ENCODE results near the gene PCDH15.

Gene PCDH15

GRCh38 chr10:53843736-53844362, 957.2 kb downstream of the PCDH15 start:
- DNase-seq (ENCODE audit: low spot score), result no peak

- no peak for DNase-seq (ENCODE audit: low spot score)
Observed at GRCh38 chr10:53841483-53842145, 959.4 kb downstream of the PCDH15 start.

DNA sequence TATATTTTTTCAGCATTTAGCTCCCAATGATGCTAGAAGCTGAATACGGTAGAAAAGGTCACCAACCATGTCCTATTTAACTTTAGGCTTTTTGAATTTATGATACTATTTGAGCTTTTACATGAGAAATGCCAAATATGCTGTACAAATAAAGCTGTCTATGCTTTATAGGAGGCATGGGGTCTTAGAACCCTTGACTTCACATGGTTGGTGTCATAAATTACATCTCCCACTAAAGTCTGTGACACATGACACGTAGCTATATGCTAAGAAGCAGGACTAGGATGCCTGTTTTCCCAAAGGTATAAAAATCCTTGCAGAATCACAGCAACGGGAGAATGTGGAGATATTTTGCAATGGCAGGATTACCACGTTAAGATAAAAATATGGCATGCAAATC, 960.4 kb downstream of the PCDH15 start:
- no peak for DNase-seq (ENCODE audit: low spot score)

DNA sequence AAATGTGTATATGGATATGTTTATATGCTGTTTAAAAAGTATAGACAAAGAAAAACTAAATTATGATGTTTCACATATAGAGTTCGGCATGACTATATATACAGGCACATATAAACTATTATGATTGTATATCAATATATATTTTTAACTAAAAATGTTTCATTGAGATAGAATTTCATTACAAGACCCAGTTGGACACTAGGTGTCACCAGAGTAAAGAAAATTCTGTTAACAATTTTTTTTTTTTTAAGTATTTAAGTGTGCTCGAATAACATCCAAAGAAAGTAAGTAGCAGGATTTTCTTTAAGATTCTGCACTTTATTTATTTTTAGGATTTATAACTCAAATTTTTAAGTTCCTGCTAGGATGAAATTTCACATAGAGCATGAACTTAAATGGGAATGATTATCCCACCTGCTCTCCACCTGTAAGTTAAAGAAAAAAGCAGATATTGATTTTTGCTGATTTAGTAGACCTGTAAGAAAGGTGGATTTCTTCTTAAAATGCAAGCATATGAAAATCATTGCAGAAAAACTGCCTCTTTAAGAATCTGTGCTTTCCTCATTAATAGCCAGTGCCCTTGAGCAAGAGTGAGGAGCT, 961.5 kb downstream of the PCDH15 start:
- no peak for DNase-seq (ENCODE audit: low spot score)

DNA sequence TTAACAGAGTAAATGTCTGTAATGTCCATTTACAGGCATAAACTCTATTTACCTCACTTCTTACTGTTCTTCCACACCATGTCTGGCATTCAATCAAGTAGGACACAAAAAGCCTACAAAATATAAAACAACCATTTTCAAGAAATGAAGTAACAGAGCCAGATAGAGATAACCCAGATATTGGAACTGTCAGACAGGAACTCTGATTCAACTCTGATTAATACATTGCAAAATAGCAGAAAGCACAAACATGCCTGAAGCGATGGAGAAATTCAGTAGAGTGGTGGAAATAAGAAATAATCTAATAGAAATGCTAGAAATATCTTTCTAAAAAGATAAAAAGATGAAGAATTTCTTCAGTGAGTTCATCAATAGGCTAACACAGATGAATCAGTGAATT, 964.4 kb downstream of the PCDH15 start:
- no peak for DNase-seq (ENCODE audit: low spot score)

DNA sequence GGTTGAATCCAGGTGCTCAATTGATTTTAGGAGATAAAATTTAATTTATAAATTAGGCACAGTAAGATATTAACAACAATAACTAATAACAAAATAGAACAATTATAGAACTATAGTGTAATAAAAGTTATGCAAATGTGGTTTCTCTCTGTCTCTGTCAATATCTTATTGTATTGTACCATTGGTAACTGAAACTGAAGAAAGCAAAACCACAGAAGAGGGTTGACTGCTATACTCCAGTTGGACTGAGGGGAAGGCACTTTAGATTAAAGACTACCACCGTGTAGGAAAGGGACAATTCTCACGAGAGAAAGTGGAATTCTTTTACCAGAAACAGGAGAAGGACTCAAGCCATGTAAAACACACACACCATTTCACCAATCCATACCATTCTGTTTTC, 967.1 kb downstream of the PCDH15 start:
- DNase-seq (ENCODE audit: low spot score), result no peak

GRCh38 chr10:53827261-53827660, 973.8 kb downstream of the PCDH15 start:
- no peak for DNase-seq (ENCODE audit: low spot score)

DNA sequence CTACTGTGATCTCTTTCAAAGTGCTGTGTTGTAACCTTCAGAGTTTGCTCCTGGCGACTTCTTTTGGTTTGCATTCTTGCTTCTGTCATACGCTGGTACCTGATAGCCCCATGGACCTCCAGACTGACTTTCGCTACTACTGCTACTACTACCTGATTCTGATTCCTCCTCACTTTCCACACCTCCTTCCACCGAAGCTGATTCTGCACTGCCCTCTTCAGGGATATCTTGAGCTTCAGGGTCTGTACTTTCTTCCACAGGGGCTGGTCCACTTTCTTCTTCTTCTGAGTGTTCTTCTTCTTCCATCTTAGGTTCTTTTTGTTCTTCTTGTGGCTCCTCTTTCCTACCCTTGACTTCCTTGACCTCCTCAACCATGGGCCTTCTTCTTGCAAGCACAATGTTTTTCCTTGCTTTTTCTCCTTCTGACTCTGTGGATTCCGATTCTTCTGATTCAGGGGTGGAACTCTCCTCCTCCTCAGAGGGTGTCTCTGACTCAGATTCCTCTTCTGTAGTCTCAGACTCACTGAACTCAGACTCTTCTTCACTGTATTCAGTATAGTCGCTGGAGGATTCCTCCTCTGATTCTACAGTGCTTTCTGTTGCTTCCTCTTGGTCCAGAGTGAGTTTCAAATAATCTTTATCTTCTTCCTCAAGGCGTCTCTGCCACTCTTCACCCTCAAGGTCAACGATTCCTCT, 992.2 kb downstream of the PCDH15 start:
- DNase-seq (ENCODE audit: low spot score), result no peak

- no peak for DNase-seq (ENCODE audit: low spot score)
Observed at GRCh38 chr10:53786236-53786900, 1014.7 kb downstream of the PCDH15 start.

GRCh38 chr10:53771701-53772100, 1029.3 kb downstream of the PCDH15 start:
- no peak for DNase-seq (ENCODE audit: low spot score)

DNA sequence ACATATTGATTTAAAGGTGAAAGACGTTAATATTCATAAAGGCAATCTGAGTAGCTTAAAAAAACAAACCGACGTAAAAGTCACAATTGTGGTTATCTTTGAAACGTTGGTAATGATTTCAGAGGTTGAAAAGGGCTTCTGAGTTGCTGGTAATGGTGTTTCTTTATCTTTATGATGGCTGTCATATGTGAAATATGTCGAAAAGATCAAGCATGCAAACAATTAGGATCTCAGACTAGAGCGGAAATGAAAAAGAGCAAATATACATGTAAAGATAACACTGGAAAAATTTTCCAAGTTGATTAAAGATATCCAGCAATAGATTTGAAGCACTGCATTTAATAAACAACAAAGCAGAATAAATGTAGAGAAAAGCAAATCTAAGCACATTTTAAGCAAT, 1030.1 kb downstream of the PCDH15 start:
- no peak for DNase-seq (ENCODE audit: low spot score)

- no peak for DNase-seq (ENCODE audit: low spot score)
Observed at GRCh38 chr10:53765311-53765710, 1035.7 kb downstream of the PCDH15 start.

DNA sequence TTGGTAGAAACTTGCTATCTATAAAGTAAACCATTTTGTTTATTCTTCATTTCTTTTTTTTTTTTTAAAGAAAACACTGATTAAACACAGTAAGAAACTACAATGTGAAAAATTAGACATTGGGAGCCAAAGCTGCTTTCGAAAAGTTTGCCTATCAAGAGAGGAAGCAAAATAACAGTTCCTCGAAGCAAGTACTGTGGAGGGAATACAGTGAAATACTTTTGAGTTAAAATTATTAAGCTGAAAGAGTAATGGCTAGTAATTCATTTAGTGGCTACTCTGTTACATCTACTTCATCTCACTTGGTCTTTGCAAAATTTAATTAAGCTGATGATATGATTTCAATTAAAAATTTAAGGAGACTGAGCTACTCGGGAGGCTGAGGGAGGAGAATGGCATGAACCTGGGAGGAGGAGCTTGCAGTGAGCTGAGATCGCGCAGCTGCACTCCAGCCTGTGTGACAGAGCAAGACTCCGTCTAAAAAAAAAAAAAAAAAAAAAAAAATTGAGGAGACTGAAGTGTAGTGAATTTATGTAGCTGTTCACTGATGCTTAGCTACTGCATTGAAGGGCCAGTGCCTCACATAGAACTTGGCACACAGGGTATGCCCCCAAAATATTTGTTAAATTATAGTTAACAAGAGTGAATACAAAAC, 1046.3 kb downstream of the PCDH15 start:
- no peak for DNase-seq (ENCODE audit: low spot score)

Measured in hematopoietic multipotent progenitor cell treated with erythropoietin and hydrocortisone succinate and interleukin-3 and kit ligand, for 15 days (in vitro differentiated cells).